HG03469 (cell line): Measurements from ENCODE around the gene PGLYRP4.

Experiments used
- ATAC-seq: cut with Tn5 transposase; IDR thresholded peaks from one replicate; pipeline ENCODE4 v1.9.1; 2021; ENCODE audit warnings: mild to moderate bottlenecking, moderate library complexity, moderate number of reproducible peaks; ENCODE audit not compliant: unreplicated experiment

The PGLYRP4 gene

GRCh38 chr1:153293480-153293775 lies 55.2 kb downstream of the PGLYRP4 start:
- ATAC-seq, result no peak

- ATAC-seq, result no peak
These were observed 55.7 kb downstream of the PGLYRP4 start for GRCh38 chr1:153292740-153293479.

- no peak for ATAC-seq
These were observed 56.5 kb downstream of the PGLYRP4 start for GRCh38 chr1:153292185-153292584.

- no peak for ATAC-seq
These were observed 57.1 kb downstream of the PGLYRP4 start for GRCh38 chr1:153291514-153291913.

GRCh38 chr1:153288634-153289275 lies 59.9 kb downstream of the PGLYRP4 start:
- no peak for ATAC-seq
